GM20000 (cell line): ENCODE results near the gene PLXNC1.

ENCODE experiments used
- DNase-seq: peaks from one replicate; pipeline ENCODE4 v3.0.0; 2012; ENCODE audit warnings: low spot score
- CTCF ChIP-seq: IDR thresholded peaks from 2 replicates; pipeline ENCODE4 v1.5.1; 2012; ENCODE audit warnings: mild to moderate bottlenecking, control low read depth; ENCODE audit errors: extremely low read depth, missing control alignments

Gene PLXNC1

DNA sequence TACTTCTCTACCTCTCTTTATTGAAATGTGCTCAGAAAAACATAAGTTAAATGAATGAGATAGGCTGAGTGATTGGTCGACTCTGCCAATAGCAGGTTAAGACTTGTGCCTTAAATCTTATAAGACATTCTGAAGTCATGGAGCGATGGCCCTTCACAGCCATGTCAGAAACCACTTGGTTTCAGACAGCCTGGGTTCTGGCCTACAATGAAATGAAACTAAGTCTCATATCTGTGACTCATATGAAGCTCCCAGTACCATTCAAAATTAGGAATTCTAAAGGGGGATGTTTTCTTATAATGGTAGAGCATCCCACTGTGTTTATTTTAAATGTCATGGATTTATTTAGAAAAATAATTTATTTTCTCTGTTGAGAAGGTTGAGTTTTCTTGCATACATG, 42.6 kb downstream of the PLXNC1 start:
- TF ChIP-seq CTCF, result no peak
- no peak for DNase-seq

- DNase-seq, result no peak
- TF ChIP-seq CTCF, result no peak
Measured at GRCh38 chr12:94191811-94192210, 43.4 kb downstream of the PLXNC1 start.

GRCh38 chr12:94192506-94192905, 44.1 kb downstream of the PLXNC1 start:
- DNase-seq, result no peak
- TF ChIP-seq CTCF, result no peak

GRCh38 chr12:94193168-94193567, 44.8 kb downstream of the PLXNC1 start:
- no peak for TF ChIP-seq CTCF
- no peak for DNase-seq

GRCh38 chr12:94195483-94195882, 47.1 kb downstream of the PLXNC1 start:
- no peak for DNase-seq
- no peak for TF ChIP-seq CTCF

DNA sequence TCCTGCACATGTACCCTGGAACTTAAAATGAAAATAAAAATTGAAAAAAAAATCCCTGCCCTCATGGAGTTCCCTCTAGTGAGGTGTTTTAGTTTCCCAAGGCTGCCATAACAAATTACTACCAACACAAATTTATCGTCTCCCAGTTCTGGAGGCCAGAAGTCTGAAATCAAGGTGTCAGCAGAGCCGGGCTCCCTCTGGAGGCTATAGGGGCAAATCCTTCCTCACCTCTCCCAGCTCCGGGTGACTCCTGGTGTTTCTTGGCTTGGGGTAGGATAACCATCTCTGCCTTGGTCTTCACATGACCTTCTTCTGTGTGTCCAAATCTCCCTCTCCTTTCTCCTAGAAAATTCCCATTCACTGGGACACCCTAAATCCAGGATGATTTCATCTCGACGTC, 50.1 kb downstream of the PLXNC1 start:
- TF ChIP-seq CTCF, result no peak

DNA sequence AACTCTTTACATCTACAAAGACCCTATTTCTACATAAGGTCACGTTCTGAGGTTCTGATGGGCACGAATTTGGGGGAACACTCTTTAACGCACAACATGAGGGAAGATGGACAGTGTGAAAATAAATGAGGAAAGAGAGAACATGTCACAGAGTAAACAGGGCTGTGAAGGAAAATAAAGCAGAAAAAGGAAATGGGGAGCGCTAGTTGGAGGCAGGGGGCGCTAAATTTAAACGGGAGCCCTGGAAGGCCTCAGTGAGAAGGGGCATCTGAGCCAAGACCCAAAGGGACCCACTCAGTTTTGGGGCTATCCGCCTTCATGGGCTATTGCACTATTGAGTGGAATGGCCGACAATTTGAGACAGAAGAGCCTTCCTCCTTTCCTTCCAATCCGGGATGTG, 50.5 kb downstream of the PLXNC1 start:
- no peak for TF ChIP-seq CTCF
- no peak for DNase-seq

More for the DNA sequence above, 50.1 kb downstream of the PLXNC1 start:
- DNase-seq, result no peak

- no peak for TF ChIP-seq CTCF
- DNase-seq, result no peak
Measured at GRCh38 chr12:94200069-94200468, 51.7 kb downstream of the PLXNC1 start.
